HEK293 (cell line): Measurements from ENCODE around the gene SERPINH1.
A peak's percentile ranks its signal among the peaks of the same experiment; 100 is the strongest.

Source experiments
- CTCF ChIA-PET: fragments of 350-600 bp; formaldehyde crosslinking; extraction: SDS; loops from one replicate; lab custom pipeline; 2021; ENCODE audit warnings: antibody characterized with exemption; lab: Yijun Ruan, JAX
- POLR2A ChIA-PET: fragments of 300-600 bp; formaldehyde crosslinking; extraction: SDS; loops from one replicate; lab custom pipeline; 2020; ENCODE audit warnings: antibody characterized with exemption, inconsistent platforms; lab: Yijun Ruan, JAX
- H3K27ac ChIP-seq: fragments of 200-500 bp; sonication (Bioruptor generic); 2 replicates; pipeline ENCODE4 v1.5.1; 2014; ENCODE audit warnings: low read depth, low read length, control low read depth, inconsistent platforms; ENCODE audit errors: extremely low read depth
- H3K36me3 ChIP-seq, 2 experiments: fragments of 200-500 bp in 1 of 2; sonication (Bioruptor generic) in 1 of 2; 1 replicate in 1 of 2; 2 replicates in 1 of 2; pipeline ENCODE4 v1.5.1; 2014 to 2017; ENCODE audit warnings: inconsistent platforms in 2 of 2, low read length in 2 of 2; ENCODE audit not compliant: control insufficient read depth in 2 of 2, insufficient read depth in 1 of 2
- H3K4me1 ChIP-seq: fragments of 200-500 bp; sonication (Bioruptor generic); 2 replicates; pipeline ENCODE4 v1.5.1; 2014; ENCODE audit warnings: mild to moderate bottlenecking, low read length, inconsistent platforms; ENCODE audit not compliant: control insufficient read depth, insufficient read depth
- H3K4me3 ChIP-seq: 2 replicates; pipeline ENCODE4 v1.5.1; 2011; ENCODE audit warnings: low read depth, mild to moderate bottlenecking, control low read depth, low read length, moderate library complexity
- H3K9me3 ChIP-seq: fragments of 200-500 bp; sonication (Bioruptor generic); 2 replicates; pipeline ENCODE4 v1.5.1; 2014; ENCODE audit warnings: low read depth, low read length, inconsistent platforms; ENCODE audit not compliant: control insufficient read depth, insufficient read depth
- CTCF ChIP-seq: fragments of 450-650 bp; formaldehyde crosslinking; IDR thresholded peaks from 2 replicates; pipeline ENCODE4 v1.5.1; 2016; ENCODE audit warnings: missing biosample characterization, missing genetic modification characterization
- KLF8 ChIP-seq: fragments of 450-650 bp; formaldehyde crosslinking; IDR thresholded peaks from 2 replicates; pipeline ENCODE4 v1.5.1; 2016; ENCODE audit warnings: missing biosample characterization, missing genetic modification characterization
- TCF7L2 ChIP-seq: IDR thresholded peaks from 2 replicates; pipeline ENCODE4 v1.6.1; 2011; ENCODE audit warnings: low read depth, mild to moderate bottlenecking, inconsistent platforms, low read length, moderate library complexity, borderline replicate concordance
- TSHZ1 ChIP-seq: fragments of 450-650 bp; formaldehyde crosslinking; IDR thresholded peaks from 2 replicates; pipeline ENCODE4 v1.5.1; 2016; ENCODE audit warnings: missing biosample characterization, missing genetic modification characterization, borderline replicate concordance
- ZBTB17 ChIP-seq: fragments of 450-650 bp; formaldehyde crosslinking; IDR thresholded peaks from 2 replicates; pipeline ENCODE4 v1.5.1; 2016; ENCODE audit warnings: missing biosample characterization, missing genetic modification characterization
- ZIC2 ChIP-seq: fragments of 450-650 bp; formaldehyde crosslinking; IDR thresholded peaks from 2 replicates; pipeline ENCODE4 v1.5.1; 2016; ENCODE audit warnings: missing biosample characterization, missing genetic modification characterization
- ZNF175 ChIP-seq: fragments of 450-650 bp; formaldehyde crosslinking; IDR thresholded peaks from 2 replicates; pipeline ENCODE4 v1.5.1; 2016; ENCODE audit warnings: missing biosample characterization, missing genetic modification characterization
- ZNF501 ChIP-seq: fragments of 450-650 bp; formaldehyde crosslinking; IDR thresholded peaks from 2 replicates; pipeline ENCODE4 v1.5.1; 2016; ENCODE audit warnings: missing biosample characterization, missing genetic modification characterization
- ZNF529 ChIP-seq: fragments of 450-650 bp; formaldehyde crosslinking; IDR thresholded peaks from 2 replicates; pipeline ENCODE4 v1.5.1; 2017; ENCODE audit warnings: missing genetic modification characterization, missing biosample characterization; ENCODE audit not compliant: insufficient replicate concordance
- ZNF549 ChIP-seq: fragments of 450-650 bp; IDR thresholded peaks from 2 replicates; pipeline ENCODE4 v1.5.1; 2018; ENCODE audit warnings: missing biosample characterization, missing genetic modification characterization, mild to moderate bottlenecking, inconsistent platforms, moderate library complexity
- ZNF654 ChIP-seq: fragments of 450-650 bp; formaldehyde crosslinking; IDR thresholded peaks from 2 replicates; pipeline ENCODE4 v1.5.1; 2016; ENCODE audit warnings: low read depth, missing biosample characterization, missing genetic modification characterization
- ZNF664 ChIP-seq: fragments of 450-650 bp; formaldehyde crosslinking; IDR thresholded peaks from 2 replicates; pipeline ENCODE4 v1.5.1; 2016; ENCODE audit warnings: missing biosample characterization, missing genetic modification characterization
- ZNF785 ChIP-seq: fragments of 450-650 bp; formaldehyde crosslinking; IDR thresholded peaks from 2 replicates; pipeline ENCODE4 v1.5.1; 2016; ENCODE audit warnings: missing biosample characterization, missing genetic modification characterization
- ZSCAN18 ChIP-seq: fragments of 450-650 bp; formaldehyde crosslinking; IDR thresholded peaks from 2 replicates; pipeline ENCODE4 v1.5.1; 2016; ENCODE audit warnings: missing biosample characterization, missing genetic modification characterization
- TF ChIP-seq, protein P1 (sequence below): fragments of 450-650 bp; formaldehyde crosslinking; IDR thresholded peaks from 2 replicates; pipeline ENCODE4 v1.5.1; 2017; ENCODE audit warnings: missing biosample characterization, missing genetic modification characterization
- TF ChIP-seq, protein P2 (sequence below): fragments of 450-650 bp; formaldehyde crosslinking; IDR thresholded peaks from 2 replicates; pipeline ENCODE4 v1.5.1; 2016; ENCODE audit warnings: missing biosample characterization, missing genetic modification characterization

Gene SERPINH1

DNA sequence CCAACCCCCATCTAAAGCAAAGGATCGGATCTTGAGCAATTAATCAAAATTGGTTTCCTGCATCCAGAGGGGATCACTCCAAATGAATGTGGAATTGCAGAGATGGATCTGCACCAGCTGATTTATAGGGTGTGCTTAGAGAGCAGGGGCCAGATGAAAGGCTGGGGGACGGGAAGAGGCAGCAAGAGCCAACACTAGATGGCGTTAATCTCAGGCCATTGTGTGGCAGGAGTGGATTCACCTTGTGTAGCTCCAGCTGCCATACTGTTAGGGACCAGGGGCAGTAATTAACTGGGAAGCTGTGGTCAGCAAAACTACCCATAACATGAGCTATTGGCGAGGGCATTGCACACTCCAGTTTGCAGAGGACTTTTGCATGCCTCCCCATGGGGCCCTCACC is 35.6 kb downstream of the SERPINH1 start:
- ChIA-PET CTCF (interaction anchor here (0.6 to 2.3 kb wide), 27 partner anchors 8 to 721 kb away, joined by 3 to 12 read pairs (median 4); no protein-coding TSS in a partner anchor), POLR2A (no interaction called here)
- TF ChIP-seq ZNF654 = peak; percentile 39
- TF ChIP-seq TSHZ1 (tag by site-specific recombination) = no peak
- 0 out of 2 replicates have a peak, but pooled peaks have one; percentile 12 for TF ChIP-seq CTCF
- Histone ChIP-seq H3K4me1 (no peaks in the 10 kb centered on the region), H3K4me3 (no peak overlapping the region), H3K9me3 (no peaks in the 10 kb centered on the region), H3K27ac (no peak overlapping the region), H3K36me3 (no peaks in the 10 kb centered on the region)

DNA sequence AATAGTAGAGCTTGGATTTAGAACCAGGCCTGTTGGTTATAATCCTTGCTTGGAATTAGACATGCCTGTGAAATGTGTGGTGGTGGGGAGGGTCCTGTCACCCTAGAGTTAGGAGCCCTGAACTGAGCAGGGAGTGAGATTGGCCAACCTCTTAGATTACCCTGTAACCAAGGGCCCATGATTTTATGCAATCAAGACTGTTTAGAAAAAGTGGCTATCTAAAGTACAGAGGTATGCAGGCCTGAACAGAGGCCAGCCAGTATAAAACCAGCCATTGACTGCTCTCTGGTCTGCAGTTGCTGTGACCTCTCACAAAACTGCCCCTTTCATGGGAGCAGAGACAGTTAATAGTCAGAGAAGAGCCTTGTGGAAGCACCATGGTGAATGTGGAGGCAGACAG is 36.2 kb downstream of the SERPINH1 start:
- Histone ChIP-seq H3K9me3 (no peaks in the 10 kb centered on the region), H3K27ac (no peak overlapping the region), H3K4me1 (no peaks in the 10 kb centered on the region), H3K36me3 (no peaks in the 10 kb centered on the region), H3K4me3 (no peak overlapping the region)
- TF ChIP-seq ZNF549 (tag by site-specific recombination) (no peak), KLF8 (tag by site-specific recombination) (no peak), ZNF175 (no peak), ZBTB17 (tag by site-specific recombination) (no peak), ZIC2 (tag by site-specific recombination) (no peak)
- TF ChIP-seq, protein P1, sequence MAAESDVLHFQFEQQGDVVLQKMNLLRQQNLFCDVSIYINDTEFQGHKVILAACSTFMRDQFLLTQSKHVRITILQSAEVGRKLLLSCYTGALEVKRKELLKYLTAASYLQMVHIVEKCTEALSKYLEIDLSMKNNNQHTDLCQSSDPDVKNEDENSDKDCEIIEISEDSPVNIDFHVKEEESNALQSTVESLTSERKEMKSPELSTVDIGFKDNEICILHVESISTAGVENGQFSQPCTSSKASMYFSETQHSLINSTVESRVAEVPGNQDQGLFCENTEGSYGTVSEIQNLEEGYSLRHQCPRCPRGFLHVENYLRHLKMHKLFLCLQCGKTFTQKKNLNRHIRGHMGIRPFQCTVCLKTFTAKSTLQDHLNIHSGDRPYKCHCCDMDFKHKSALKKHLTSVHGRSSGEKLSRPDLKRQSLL (tag by site-specific recombination) = no peak
- TF ChIP-seq, protein P2, sequence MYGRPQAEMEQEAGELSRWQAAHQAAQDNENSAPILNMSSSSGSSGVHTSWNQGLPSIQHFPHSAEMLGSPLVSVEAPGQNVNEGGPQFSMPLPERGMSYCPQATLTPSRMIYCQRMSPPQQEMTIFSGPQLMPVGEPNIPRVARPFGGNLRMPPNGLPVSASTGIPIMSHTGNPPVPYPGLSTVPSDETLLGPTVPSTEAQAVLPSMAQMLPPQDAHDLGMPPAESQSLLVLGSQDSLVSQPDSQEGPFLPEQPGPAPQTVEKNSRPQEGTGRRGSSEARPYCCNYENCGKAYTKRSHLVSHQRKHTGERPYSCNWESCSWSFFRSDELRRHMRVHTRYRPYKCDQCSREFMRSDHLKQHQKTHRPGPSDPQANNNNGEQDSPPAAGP (tag by site-specific recombination) = no peak
- POLR2A ChIA-PET = no interaction called here
- CTCF ChIA-PET = interaction anchor here (0.6 to 2.3 kb wide), 28 partner anchors 9 to 721 kb away, joined by 3 to 12 read pairs (median 4); no protein-coding TSS in a partner anchor

GRCh38 chr11:75598900-75599299 is 36.8 kb downstream of the SERPINH1 start:
- POLR2A ChIA-PET = no interaction called here
- CTCF ChIA-PET = interaction anchor here (0.6 to 2.8 kb wide), 17 partner anchors 8 to 859 kb away, joined by 3 to 12 read pairs (median 4); no protein-coding TSS in a partner anchor
- H3K36me3 ChIP-seq = no peaks in the 10 kb centered on the region
- H3K9me3 ChIP-seq = no peaks in the 10 kb centered on the region
- H3K27ac ChIP-seq = no peak overlapping the region
- H3K4me3 ChIP-seq = no peak overlapping the region
- no peaks in the 10 kb centered on the region for H3K4me1 ChIP-seq
- no peak for TF ChIP-seq ZNF501 (tag by site-specific recombination)
- no peak for TF ChIP-seq ZNF664 (tag by site-specific recombination)
- TF ChIP-seq TSHZ1 (tag by site-specific recombination) = no peak
- no peak for TF ChIP-seq ZNF785 (tag by site-specific recombination)
- TF ChIP-seq TCF7L2 = no peak
- no peak for TF ChIP-seq ZSCAN18 (tag by site-specific recombination)
- TF ChIP-seq ZNF529 (tag by site-specific recombination) = no peak
